Bronchial epithelial cell (primary cell): ENCODE data around the gene UTP25. TPM values are rescaled to one million over a fixed set of nuclear protein-coding genes. Genes with fewer than 3 reads are reported as not detected.

Experiments used
- DNase-seq: peaks from one replicate; pipeline ENCODE4 v3.0.0-alpha.2; 2010; ENCODE audit warnings: low read depth
- FAIRE-seq: peaks from 2 replicates; lab custom pipeline; 2011; peaks lifted over from hg19 to GRCh38; lab: Jason Lieb, UNC
- H3K27me3 ChIP-seq: 2 replicates; pipeline ENCODE4 v1.5.1; 2011; ENCODE audit warnings: low read length; ENCODE audit not compliant: control insufficient read depth, insufficient read depth
- H3K36me3 ChIP-seq: 2 replicates; pipeline ENCODE4 v1.5.1; 2011; ENCODE audit warnings: low read length; ENCODE audit not compliant: control insufficient read depth, insufficient read depth
- H3K4me3 ChIP-seq: 2 replicates; pipeline ENCODE4 v1.5.1; 2011; ENCODE audit warnings: mild to moderate bottlenecking, low read depth, low read length, control low read depth
- CTCF ChIP-seq: IDR thresholded peaks from 2 replicates; pipeline ENCODE4 v1.5.1; 2011; ENCODE audit warnings: mild to moderate bottlenecking, moderate library complexity, low read length, control low read depth, inconsistent platforms; ENCODE audit not compliant: insufficient read depth, severe bottlenecking
- total RNA-seq: library from RNA; depleted of rRNA; stranded (reverse); fragments of >200 nt; gene quantifications from 2 replicates; pipeline ENCODE4 v1.2.1, GENCODE V29; 2014

The UTP25 gene
- total RNA-seq, 1 donor from 2014 or later, result 6.3 TPM

GRCh38 chr1:209854196-209854595 is 26.4 kb downstream of the UTP25 start:
- Histone ChIP-seq H3K27me3 (no peaks in the 10 kb centered on the region), H3K36me3 (peaks cover 6% of the 10 kb centered on the region), H3K4me3 (no peak overlapping the region)
- DNase-seq (no peak), FAIRE-seq (no peak)
- TF ChIP-seq CTCF, result no peak

GRCh38 chr1:209855006-209855405 is 27.2 kb downstream of the UTP25 start:
- Histone ChIP-seq H3K27me3 (no peaks in the 10 kb centered on the region), H3K36me3 (peaks cover 4% of the 10 kb centered on the region), H3K4me3 (no peak overlapping the region)
- DNase-seq, result no peak
- no peak for FAIRE-seq
- no peak for TF ChIP-seq CTCF

DNA sequence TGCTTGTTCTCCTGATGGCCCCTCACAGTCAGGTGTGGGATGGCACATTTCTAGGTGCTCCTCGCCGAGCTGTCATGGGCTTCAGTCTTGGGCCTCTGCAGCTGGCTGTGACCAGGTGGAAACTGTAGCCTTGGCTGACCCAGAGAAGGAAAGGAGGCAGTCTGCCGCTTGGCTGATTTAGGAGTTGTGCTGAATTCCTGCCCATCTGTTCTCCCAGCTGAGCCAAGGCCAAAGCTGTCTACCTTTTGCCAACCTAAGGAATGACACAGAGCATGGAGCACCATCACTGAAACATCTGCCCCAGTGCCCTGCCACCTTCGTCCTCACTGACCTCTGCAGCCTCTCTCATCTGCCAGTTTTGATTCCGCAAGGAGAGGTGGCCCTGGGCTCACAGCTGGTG is 27.9 kb downstream of the UTP25 start:
- Histone ChIP-seq H3K36me3 (peaks cover 4% of the 10 kb centered on the region), H3K4me3 (no peak overlapping the region), H3K27me3 (no peaks in the 10 kb centered on the region)
- FAIRE-seq, result no peak
- DNase-seq, result no peak
- TF ChIP-seq CTCF, result no peak

DNA sequence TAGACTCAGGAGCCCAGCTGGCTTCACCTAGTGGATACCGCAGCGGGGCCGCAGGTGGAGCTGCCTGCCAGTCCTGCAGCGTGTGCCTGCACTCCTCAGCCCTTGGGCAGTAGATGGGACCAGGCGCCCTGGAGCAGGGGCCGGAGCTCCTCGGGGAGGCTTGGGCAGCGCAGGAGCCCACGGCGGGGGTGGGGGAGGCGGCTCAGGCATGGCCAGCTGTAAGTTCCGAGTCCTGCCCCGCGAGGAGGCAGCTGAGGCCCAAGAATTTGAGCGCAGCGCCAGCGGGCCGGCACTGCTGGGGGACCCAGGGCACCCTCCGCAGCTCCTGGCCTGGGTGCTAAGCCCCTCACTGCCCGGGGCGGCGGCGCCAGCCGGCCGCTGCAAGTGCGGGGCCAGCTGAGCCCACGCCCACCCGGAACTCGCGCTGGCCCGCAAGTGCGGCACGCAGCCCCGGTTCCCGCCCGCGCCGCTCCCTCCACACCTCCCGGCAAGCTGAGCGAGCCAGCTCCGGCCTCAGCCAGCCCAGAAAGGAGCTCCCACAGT is 30.9 kb downstream of the UTP25 start:
- Histone ChIP-seq H3K27me3 (no peaks in the 10 kb centered on the region), H3K4me3 (no peak overlapping the region), H3K36me3 (no peaks in the 10 kb centered on the region)
- DNase-seq (no peak), FAIRE-seq (no peak)
- TF ChIP-seq CTCF, result no peak

- peak; percentile 83 for TF ChIP-seq CTCF
- DNase-seq (peak; percentile 73), FAIRE-seq (no peak)
- H3K36me3 ChIP-seq, result no peaks in the 10 kb centered on the region
- no peak overlapping the region for H3K4me3 ChIP-seq
- H3K27me3 ChIP-seq, result no peaks in the 10 kb centered on the region
These were observed 32.6 kb downstream of the UTP25 start for GRCh38 chr1:209860293-209860881.

- no peak for TF ChIP-seq CTCF
- Histone ChIP-seq H3K4me3 (no peak overlapping the region), H3K27me3 (no peaks in the 10 kb centered on the region), H3K36me3 (no peaks in the 10 kb centered on the region)
- DNase-seq (no peak), FAIRE-seq (no peak)
These were observed 33.5 kb downstream of the UTP25 start for GRCh38 chr1:209861242-209861641.
